Activated naive CD8-positive, alpha-beta T cell treated with anti-CD3 and anti-CD28 coated beads, Interleukin-2, amount 10 ng/mL, durations not matched to agents 7 days and 5 days (primary cell): ENCODE measurements around the gene ARV1. TPM values are rescaled to one million over a fixed set of nuclear protein-coding genes. Genes with fewer than 3 reads are reported as not detected.

Experiments
- ATAC-seq: fragments of 150-1000 bp; cut with Tn5 transposase; one replicate; pipeline ENCODE4 v1.10.0; 2021; ENCODE audit warnings: low read depth, moderate library complexity
- POLR2A ChIA-PET: fragments of 350-600 bp; sonication (Branson Sonifier 250); formaldehyde crosslinking; loops from one replicate; lab custom pipeline; 2021; ENCODE audit warnings: antibody characterized with exemption; lab: Charles Lee
- DNase-seq: peaks from one replicate; pipeline ENCODE4 v3.0.0; 2021
- H3K27ac Mint-ChIP-seq: one replicate; pipeline ENCODE4 v1.8.0; 2022; ENCODE audit warnings: mild to moderate bottlenecking, mixed read lengths
- H3K27me3 Mint-ChIP-seq: one replicate; pipeline ENCODE4 v1.8.0; 2022; ENCODE audit warnings: mild to moderate bottlenecking, moderate library complexity, mixed read lengths
- H3K36me3 Mint-ChIP-seq: one replicate; pipeline ENCODE4 v1.8.0; 2021; ENCODE audit warnings: mild to moderate bottlenecking, mixed read lengths
- H3K4me1 Mint-ChIP-seq: one replicate; pipeline ENCODE4 v1.8.0; 2021; ENCODE audit warnings: mixed read lengths
- H3K4me3 Mint-ChIP-seq: one replicate; pipeline ENCODE4 v1.8.0; 2022; ENCODE audit warnings: mild to moderate bottlenecking, moderate library complexity, mixed read lengths
- H3K9me3 Mint-ChIP-seq: one replicate; pipeline ENCODE4 v1.8.0; 2021; ENCODE audit warnings: mixed read lengths
- total RNA-seq, 2 experiments: library from RNA; stranded (reverse); gene quantifications; one replicate each; pipeline ENCODE4 v1.2.3, GENCODE V29; 2021

The ARV1 gene
- total RNA-seq, 2 experiments from 2014 or later: 17.4 to 18.6 TPM

- ATAC-seq (no peak), DNase-seq (no peak)
- Mint-ChIP-seq H3K27ac (no peak overlapping the region), H3K4me1 (peaks cover 4% of the 10 kb centered on the region), H3K4me3 (no peak overlapping the region), H3K9me3 (no peaks in the 10 kb centered on the region), H3K36me3 (peaks cover 41% of the 10 kb centered on the region), H3K27me3 (no peaks in the 10 kb centered on the region)
- POLR2A ChIA-PET: interaction anchor here (1.3 kb wide), 1 partner anchor 20 kb away, joined by 3 read pairs; the partner anchor contains the start of genes ARV1 and TTC13
These were observed 20.5 kb upstream of the ARV1 start for GRCh38 chr1:230958370-230958769.

- Mint-ChIP-seq H3K27ac (no peak overlapping the region), H3K4me1 (peaks cover 9% of the 10 kb centered on the region), H3K4me3 (no peak overlapping the region), H3K27me3 (no peaks in the 10 kb centered on the region), H3K36me3 (peaks cover 37% of the 10 kb centered on the region), H3K9me3 (no peaks in the 10 kb centered on the region)
- POLR2A ChIA-PET: no interaction called here
- DNase-seq (no peak), ATAC-seq (no peak)
These were observed 14.0 kb upstream of the ARV1 start for GRCh38 chr1:230964896-230965295.

GRCh38 chr1:230965535-230965934 lies 13.4 kb upstream of the ARV1 start:
- no peak overlapping the region for H3K4me3 Mint-ChIP-seq
- H3K4me1 Mint-ChIP-seq: peaks cover 14% of the 10 kb centered on the region
- peaks cover 36% of the 10 kb centered on the region for H3K36me3 Mint-ChIP-seq
- H3K27ac Mint-ChIP-seq: no peak overlapping the region
- ATAC-seq (no peak), DNase-seq (no peak)
- POLR2A ChIA-PET: no interaction called here
- no peaks in the 10 kb centered on the region for H3K27me3 Mint-ChIP-seq
- H3K9me3 Mint-ChIP-seq: no peaks in the 10 kb centered on the region

GRCh38 chr1:230966358-230966873 lies 12.5 kb upstream of the ARV1 start:
- H3K27me3 Mint-ChIP-seq: no peaks in the 10 kb centered on the region
- POLR2A ChIA-PET: interaction anchor here (0.5 kb wide), 1 partner anchor 11 kb away, joined by 3 read pairs; no protein-coding TSS in a partner anchor
- ATAC-seq: no peak
- H3K4me1 Mint-ChIP-seq: peaks cover 11% of the 10 kb centered on the region
- H3K9me3 Mint-ChIP-seq: no peaks in the 10 kb centered on the region
- DNase-seq: no peak
- no peak overlapping the region for H3K4me3 Mint-ChIP-seq
- H3K36me3 Mint-ChIP-seq: peaks cover 32% of the 10 kb centered on the region
- H3K27ac Mint-ChIP-seq: no peak overlapping the region

GRCh38 chr1:230970432-230970831 lies 8.5 kb upstream of the ARV1 start:
- peaks cover 24% of the 10 kb centered on the region for H3K36me3 Mint-ChIP-seq
- DNase-seq (no peak), ATAC-seq (no peak)
- H3K9me3 Mint-ChIP-seq: no peaks in the 10 kb centered on the region
- peak overlapping the region; percentile 34 for H3K27ac Mint-ChIP-seq
- POLR2A ChIA-PET: no interaction called here
- no peaks in the 10 kb centered on the region for H3K27me3 Mint-ChIP-seq
- peaks cover 34% of the 10 kb centered on the region for H3K4me1 Mint-ChIP-seq
- H3K4me3 Mint-ChIP-seq: no peak overlapping the region

GRCh38 chr1:230971771-230972170 lies 7.1 kb upstream of the ARV1 start:
- POLR2A ChIA-PET: no interaction called here
- DNase-seq (no peak), ATAC-seq (no peak)
- Mint-ChIP-seq H3K36me3 (peaks cover 28% of the 10 kb centered on the region), H3K27me3 (no peaks in the 10 kb centered on the region), H3K9me3 (no peaks in the 10 kb centered on the region), H3K27ac (peak overlapping the region; percentile 11), H3K4me3 (no peak overlapping the region), H3K4me1 (peaks cover 44% of the 10 kb centered on the region)

- peak overlapping the region; percentile 78 for H3K4me3 Mint-ChIP-seq
- H3K36me3 Mint-ChIP-seq: peaks cover 27% of the 10 kb centered on the region
- peaks cover 50% of the 10 kb centered on the region for H3K4me1 Mint-ChIP-seq
- POLR2A ChIA-PET: interaction anchor here (0.6 kb wide), 1 partner anchor 96 kb away, joined by 4 read pairs; no protein-coding TSS in a partner anchor
- DNase-seq (peak; percentile 62), ATAC-seq (peak; percentile 74)
- no peaks in the 10 kb centered on the region for H3K27me3 Mint-ChIP-seq
- H3K27ac Mint-ChIP-seq: peak overlapping the region; percentile 89
- H3K9me3 Mint-ChIP-seq: no peaks in the 10 kb centered on the region
These were observed 6.0 kb upstream of the ARV1 start for GRCh38 chr1:230972855-230973271.

GRCh38 chr1:230975636-230976035 lies 3.3 kb upstream of the ARV1 start:
- POLR2A ChIA-PET: interaction anchor here (1.7 kb wide), 1 partner anchor 64 kb away, joined by 8 read pairs; the partner anchor contains the start of gene FAM89A
- peaks cover 14% of the 10 kb centered on the region for H3K36me3 Mint-ChIP-seq
- no peak overlapping the region for H3K27ac Mint-ChIP-seq
- no peak overlapping the region for H3K4me3 Mint-ChIP-seq
- peaks cover 51% of the 10 kb centered on the region for H3K4me1 Mint-ChIP-seq
- no peaks in the 10 kb centered on the region for H3K9me3 Mint-ChIP-seq
- H3K27me3 Mint-ChIP-seq: no peaks in the 10 kb centered on the region
- ATAC-seq: no peak
- DNase-seq: no peak

- H3K36me3 Mint-ChIP-seq: peaks cover 13% of the 10 kb centered on the region
- H3K27me3 Mint-ChIP-seq: no peaks in the 10 kb centered on the region
- POLR2A ChIA-PET: interaction anchor here (1.7 kb wide), 1 partner anchor 63 kb away, joined by 8 read pairs; the partner anchor contains the start of gene FAM89A
- no peaks in the 10 kb centered on the region for H3K9me3 Mint-ChIP-seq
- no peak for DNase-seq
- H3K4me3 Mint-ChIP-seq: peak overlapping the region; percentile 98
- ATAC-seq: no peak
- H3K4me1 Mint-ChIP-seq: peaks cover 51% of the 10 kb centered on the region
- peak overlapping the region; percentile 68 for H3K27ac Mint-ChIP-seq
These were observed 2.5 kb upstream of the ARV1 start for GRCh38 chr1:230976360-230976759.

GRCh38 chr1:230976825-230977747 lies 1.8 kb upstream of the ARV1 start:
- no peaks in the 10 kb centered on the region for H3K27me3 Mint-ChIP-seq
- ATAC-seq: no peak
- H3K27ac Mint-ChIP-seq: peak overlapping the region; percentile 97
- no peaks in the 10 kb centered on the region for H3K9me3 Mint-ChIP-seq
- H3K36me3 Mint-ChIP-seq: peaks cover 13% of the 10 kb centered on the region
- DNase-seq: no peak
- POLR2A ChIA-PET: interaction anchor here (1.7 kb wide), 1 partner anchor 62 kb away, joined by 8 read pairs; the partner anchor contains the start of gene FAM89A
- peak overlapping the region; percentile 98 for H3K4me3 Mint-ChIP-seq
- peaks cover 44% of the 10 kb centered on the region for H3K4me1 Mint-ChIP-seq

GRCh38 chr1:230977761-230978490 lies 968 bp upstream of the ARV1 start:
- DNase-seq: peak; percentile 60
- Mint-ChIP-seq H3K4me3 (peak overlapping the region; percentile 98), H3K27me3 (no peaks in the 10 kb centered on the region), H3K27ac (peak overlapping the region; percentile 97), H3K4me1 (peaks cover 36% of the 10 kb centered on the region), H3K36me3 (peaks cover 13% of the 10 kb centered on the region), H3K9me3 (no peaks in the 10 kb centered on the region)
- POLR2A ChIA-PET: interaction anchor here (0.8 to 2.1 kb wide), 5 partner anchors 12 to 233 kb away, joined by 3 to 9 read pairs (median 3); partner anchors contain the start of gene FAM89A
- ATAC-seq: no peak

- Mint-ChIP-seq H3K4me3 (peak overlapping the region; percentile 93), H3K4me1 (peaks cover 25% of the 10 kb centered on the region), H3K27me3 (no peaks in the 10 kb centered on the region), H3K27ac (no peak overlapping the region), H3K9me3 (no peaks in the 10 kb centered on the region), H3K36me3 (peaks cover 12% of the 10 kb centered on the region)
- POLR2A ChIA-PET: interaction anchor here (1.0 to 2.1 kb wide), 3 partner anchors 11 to 61 kb away, joined by 3 to 9 read pairs (median 3); partner anchors contain the start of gene FAM89A
- ATAC-seq (no peak), DNase-seq (no peak)
These were observed 459 bp downstream of the ARV1 start for GRCh38 chr1:230979389-230979716.

GRCh38 chr1:230979952-230980351 lies 1.1 kb downstream of the ARV1 start:
- Mint-ChIP-seq H3K27ac (no peak overlapping the region), H3K27me3 (no peaks in the 10 kb centered on the region), H3K9me3 (no peaks in the 10 kb centered on the region), H3K4me3 (peak overlapping the region; percentile 93), H3K4me1 (peaks cover 24% of the 10 kb centered on the region), H3K36me3 (peaks cover 10% of the 10 kb centered on the region)
- DNase-seq (no peak), ATAC-seq (no peak)
- POLR2A ChIA-PET: interaction anchor here (2.1 kb wide), 1 partner anchor 60 kb away, joined by 9 read pairs; the partner anchor contains the start of gene FAM89A
